Endothelial cell (in vitro differentiated cells): ENCODE measurements around the gene PUM1. TPM values are rescaled to one million over a fixed set of nuclear protein-coding genes. Genes with fewer than 3 reads are reported as not detected.

Source experiments
- DNase-seq: peaks from one replicate; pipeline ENCODE4 v3.0.0; 2021; ENCODE audit warnings: low spot score
- H3K27ac Mint-ChIP-seq: one replicate; pipeline ENCODE4 v1.8.0; 2021; ENCODE audit warnings: mixed read lengths, inconsistent platforms; ENCODE audit not compliant: unreplicated experiment
- H3K27me3 Mint-ChIP-seq: one replicate; pipeline ENCODE4 v1.8.0; 2021; ENCODE audit warnings: mild to moderate bottlenecking, moderate library complexity, mixed read lengths, inconsistent platforms; ENCODE audit not compliant: unreplicated experiment
- H3K36me3 Mint-ChIP-seq: one replicate; pipeline ENCODE4 v1.8.0; 2021; ENCODE audit warnings: mild to moderate bottlenecking, low read depth, mixed read lengths, inconsistent platforms; ENCODE audit not compliant: unreplicated experiment
- H3K4me1 Mint-ChIP-seq: one replicate; pipeline ENCODE4 v1.8.0; 2021; ENCODE audit warnings: mild to moderate bottlenecking, mixed read lengths, inconsistent platforms; ENCODE audit not compliant: unreplicated experiment
- H3K4me3 Mint-ChIP-seq: one replicate; pipeline ENCODE4 v1.8.0; 2021; ENCODE audit warnings: mild to moderate bottlenecking, mixed read lengths, inconsistent platforms; ENCODE audit not compliant: unreplicated experiment
- H3K9me3 Mint-ChIP-seq: one replicate; pipeline ENCODE4 v1.8.0; 2021; ENCODE audit warnings: mixed read lengths, inconsistent platforms; ENCODE audit not compliant: unreplicated experiment
- CTCF ChIP-seq: fragments of 200-600 bp; sonication (generic); IDR thresholded peaks from one replicate; pipeline ENCODE4 v1.5.0; 2021; ENCODE audit warnings: antibody characterized with exemption; ENCODE audit not compliant: unreplicated experiment
- total RNA-seq: library from RNA; stranded (reverse); fragmentation: NEBNext Ultra II Directional; extraction: Animal tissue kit (Norgen Biotek cat#: 25700); gene quantifications from one replicate; pipeline ENCODE4 v1.2.1, GENCODE V29; 2021; ENCODE audit not compliant: unreplicated experiment

The PUM1 gene
- total RNA-seq, 1 donor from 2014 or later, result 135 TPM

GRCh38 chr1:30900486-30900885 lies 165.0 kb downstream of the PUM1 start:
- no peak for TF ChIP-seq CTCF
- peaks cover 19% of the 10 kb centered on the region for H3K4me1 Mint-ChIP-seq
- no peak overlapping the region for H3K4me3 Mint-ChIP-seq
- H3K9me3 Mint-ChIP-seq, result no peaks in the 10 kb centered on the region
- peaks cover 8% of the 10 kb centered on the region for H3K27me3 Mint-ChIP-seq
- peaks cover 10% of the 10 kb centered on the region for H3K36me3 Mint-ChIP-seq
- H3K27ac Mint-ChIP-seq, result no peak overlapping the region
- no peak for DNase-seq

- peaks cover 19% of the 10 kb centered on the region for H3K4me1 Mint-ChIP-seq
Observed at GRCh38 chr1:30899577-30900389, 165.7 kb downstream of the PUM1 start.

GRCh38 chr1:30898031-30898815 lies 167.3 kb downstream of the PUM1 start:
- Mint-ChIP-seq H3K27me3 (peaks cover 11% of the 10 kb centered on the region), H3K36me3 (peaks cover 8% of the 10 kb centered on the region), H3K9me3 (no peaks in the 10 kb centered on the region), H3K27ac (no peak overlapping the region), H3K4me1 (peaks cover 14% of the 10 kb centered on the region), H3K4me3 (no peak overlapping the region)
- DNase-seq, result no peak
- no peak for TF ChIP-seq CTCF

More at GRCh38 chr1:30899577-30900389, 165.7 kb downstream of the PUM1 start:
- Mint-ChIP-seq H3K27ac (no peak overlapping the region), H3K36me3 (peaks cover 8% of the 10 kb centered on the region), H3K27me3 (peaks cover 8% of the 10 kb centered on the region), H3K4me3 (no peak overlapping the region), H3K9me3 (no peaks in the 10 kb centered on the region)
- TF ChIP-seq CTCF, result no peak
- no peak for DNase-seq

- Mint-ChIP-seq H3K4me3 (no peak overlapping the region), H3K27ac (no peak overlapping the region), H3K9me3 (no peaks in the 10 kb centered on the region)
Observed at GRCh38 chr1:30896905-30897304, 168.6 kb downstream of the PUM1 start.

More at GRCh38 chr1:30896905-30897304, 168.6 kb downstream of the PUM1 start:
- H3K4me1 Mint-ChIP-seq, result peaks cover 9% of the 10 kb centered on the region
- H3K36me3 Mint-ChIP-seq, result peaks cover 8% of the 10 kb centered on the region
- DNase-seq, result no peak
- no peak for TF ChIP-seq CTCF
- peaks cover 11% of the 10 kb centered on the region for H3K27me3 Mint-ChIP-seq
